ENCODE results near the gene MAP2K2.

The MAP2K2 gene

GRCh38 chr19:4115050-4115817, 8.7 kb downstream of the MAP2K2 start:
- no peak overlapping the region for H3K4me3 ChIP-seq (ENCODE audit: low read depth, low read length)
- DNase-seq (ENCODE audit: low read depth) = no peak
- no peak for TF ChIP-seq CTCF (IDR thresholded peaks at IDR 0.05; ENCODE audit: control insufficient read depth, extremely low read depth, insufficient read depth)

- no peak for TF ChIP-seq CTCF (IDR thresholded peaks at IDR 0.05; ENCODE audit: control insufficient read depth, extremely low read depth, insufficient read depth)
- DNase-seq (ENCODE audit: low read depth) = no peak
- no peak overlapping the region for H3K4me3 ChIP-seq (ENCODE audit: low read depth, low read length)
These were observed 9.7 kb downstream of the MAP2K2 start for GRCh38 chr19:4114181-4114580.

DNA sequence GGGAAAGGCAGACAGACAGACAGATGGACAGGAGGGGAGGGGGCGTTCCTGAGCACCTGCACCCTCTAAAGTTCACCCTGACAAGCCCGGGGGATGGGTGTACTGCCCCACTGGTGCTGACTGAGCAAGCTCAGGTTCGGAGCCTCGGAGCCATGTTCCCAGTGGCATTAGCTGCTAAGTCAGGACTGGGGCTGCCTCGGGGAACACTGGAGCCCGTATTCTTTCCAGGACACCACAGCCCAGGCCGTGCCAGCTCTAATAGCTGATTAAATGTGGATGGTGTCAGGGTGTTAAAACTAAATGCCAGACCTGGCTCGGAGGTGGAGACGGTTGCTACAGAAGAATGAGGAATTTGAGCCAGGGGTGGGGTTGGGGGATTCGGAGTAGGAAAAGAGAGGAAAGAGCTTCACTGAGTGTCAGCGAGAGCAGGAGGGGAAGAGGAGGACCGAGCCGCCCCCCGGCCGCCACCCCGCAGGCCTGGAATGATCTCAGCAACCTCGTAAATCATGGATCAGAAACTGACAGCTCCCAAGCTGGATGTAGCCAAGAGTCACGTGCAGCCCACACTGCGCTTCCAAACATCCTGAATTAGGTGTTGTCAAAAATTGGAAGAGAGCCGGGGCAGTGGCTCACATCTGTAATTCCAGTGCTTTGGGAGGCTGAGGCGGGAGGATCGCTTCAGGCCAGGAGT, 10.4 kb downstream of the MAP2K2 start:
- no peak overlapping the region for H3K4me3 ChIP-seq (ENCODE audit: low read depth, low read length)
- DNase-seq (ENCODE audit: low read depth) = no peak
- no peak for TF ChIP-seq CTCF (IDR thresholded peaks at IDR 0.05; ENCODE audit: control insufficient read depth, extremely low read depth, insufficient read depth)

DNA sequence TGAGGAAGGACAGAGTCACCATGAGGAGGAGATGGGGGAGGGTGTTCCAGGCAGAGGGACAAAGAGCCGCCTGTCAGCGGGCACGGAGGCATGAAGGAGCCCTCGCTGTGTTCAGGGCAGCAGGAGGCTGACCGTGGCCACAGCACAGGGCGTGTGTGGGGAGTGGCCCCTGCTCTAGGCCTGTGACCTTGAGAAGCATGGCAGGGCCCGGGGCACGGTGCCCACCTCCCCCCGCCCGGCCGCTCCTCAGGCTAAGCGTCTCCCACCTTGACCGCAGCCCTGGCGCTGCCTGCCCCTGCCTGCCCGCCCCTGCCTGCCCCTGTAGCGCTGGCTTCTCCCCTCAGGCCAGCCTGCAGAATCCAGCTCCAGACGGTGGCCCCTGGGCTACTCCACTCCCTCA, 11.6 kb downstream of the MAP2K2 start:
- DNase-seq (ENCODE audit: low read depth) = no peak
- TF ChIP-seq CTCF (IDR thresholded peaks at IDR 0.05; ENCODE audit: control insufficient read depth, extremely low read depth, insufficient read depth) = no peak
- no peak overlapping the region for H3K4me3 ChIP-seq (ENCODE audit: low read depth, low read length)

DNA sequence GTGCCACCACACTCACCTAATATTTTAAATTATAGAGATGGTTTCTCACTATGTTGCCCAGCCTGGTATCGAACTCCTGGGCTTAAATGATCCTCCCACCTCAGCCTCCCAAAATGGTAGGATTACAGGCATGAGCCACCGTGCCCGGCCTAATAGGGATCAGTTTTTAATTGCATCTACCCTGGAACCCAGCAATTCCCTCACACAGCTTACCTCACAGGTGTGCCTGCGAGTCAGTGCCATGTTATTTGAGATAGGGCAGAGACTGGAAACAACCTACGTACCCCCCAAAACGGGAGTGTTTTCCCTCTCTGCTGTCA, 14.3 kb downstream of the MAP2K2 start:
- TF ChIP-seq CTCF (IDR thresholded peaks at IDR 0.05; ENCODE audit: control insufficient read depth, extremely low read depth, insufficient read depth) = no peak

GRCh38 chr19:4108767-4109625, 14.9 kb downstream of the MAP2K2 start:
- no peak for TF ChIP-seq CTCF (IDR thresholded peaks at IDR 0.05; ENCODE audit: control insufficient read depth, extremely low read depth, insufficient read depth)
- H3K4me3 ChIP-seq (ENCODE audit: low read depth, low read length) = no peak overlapping the region
- DNase-seq (ENCODE audit: low read depth) = no peak

More for the DNA sequence above, 14.3 kb downstream of the MAP2K2 start:
- DNase-seq (ENCODE audit: low read depth) = no peak
- H3K4me3 ChIP-seq (ENCODE audit: low read depth, low read length) = no peak overlapping the region

Data from LNCaP clone FGC (cell line).